ENCODE data around the gene GPR161. TPM values are rescaled to one million over a fixed set of nuclear protein-coding genes. Genes with fewer than 3 reads are reported as not detected.

The GPR161 gene
- total and polyA plus RNA-seq, 10 of the 15 experiments (the other 5 are each of a cell fraction or from before 2014, with no cell fraction given): 0.07 to 0.49 (median 0.34) TPM; not detected in 2

DNA sequence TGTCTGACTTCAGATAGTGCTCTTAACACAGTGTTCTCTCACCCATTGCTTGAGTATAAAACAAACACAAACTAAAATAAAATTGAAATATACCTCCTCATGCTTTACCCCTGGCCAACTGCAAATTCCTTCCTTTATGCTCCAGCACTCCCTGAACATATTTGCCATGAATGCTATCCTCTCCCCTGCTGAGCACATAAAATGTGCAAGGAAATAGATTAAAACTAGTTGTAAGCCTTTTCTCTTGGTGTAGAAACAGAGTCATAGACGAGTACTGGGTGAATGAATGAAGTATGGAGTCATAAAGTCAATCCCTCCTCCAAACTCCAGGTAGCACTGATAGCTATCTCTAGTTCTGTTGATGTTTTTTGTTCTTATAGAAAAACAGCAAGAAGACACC lies 2.6 kb downstream of the GPR161 start (continued):
- TF ChIP-seq CREB1 (IDR thresholded peaks at IDR 0.05; ENCODE audit: low read depth) (no peak), WRNIP1 (IDR thresholded peaks at IDR 0.05; ENCODE audit: borderline replicate concordance, low read depth, low read length) (no peak), SMARCA5 (IDR thresholded peaks at IDR 0.05) (no peak), MEF2B (IDR thresholded peaks at IDR 0.05; ENCODE audit: partially characterized antibody, poor library complexity, severe bottlenecking) (no peak), RFX5 (IDR thresholded peaks at IDR 0.05; ENCODE audit: low read depth, low read length) (no peak), RELB (IDR thresholded peaks at IDR 0.05; ENCODE audit: low read depth) (no peak), MTA2 (IDR thresholded peaks at IDR 0.05; ENCODE audit: low read depth) (no peak), SPI1 (IDR thresholded peaks at IDR 0.05; ENCODE audit: borderline replicate concordance, insufficient read depth, low read depth, low read length) (no peak), REST (IDR thresholded peaks at IDR 0.05; ENCODE audit: low read depth, low read length) (no peak)
